SK-N-DZ (cell line): ENCODE measurements around the gene RBM22.

Experiments
- DNase-seq: peaks from one replicate; pipeline ENCODE4 v3.0.0-alpha.2; 2015; ENCODE audit warnings: low spot score

RBM22 gene

GRCh38 chr5:150653145-150653761 is 47.6 kb downstream of the RBM22 start:
- no peak for DNase-seq

GRCh38 chr5:150651924-150652671 is 48.8 kb downstream of the RBM22 start:
- DNase-seq: no peak

DNA sequence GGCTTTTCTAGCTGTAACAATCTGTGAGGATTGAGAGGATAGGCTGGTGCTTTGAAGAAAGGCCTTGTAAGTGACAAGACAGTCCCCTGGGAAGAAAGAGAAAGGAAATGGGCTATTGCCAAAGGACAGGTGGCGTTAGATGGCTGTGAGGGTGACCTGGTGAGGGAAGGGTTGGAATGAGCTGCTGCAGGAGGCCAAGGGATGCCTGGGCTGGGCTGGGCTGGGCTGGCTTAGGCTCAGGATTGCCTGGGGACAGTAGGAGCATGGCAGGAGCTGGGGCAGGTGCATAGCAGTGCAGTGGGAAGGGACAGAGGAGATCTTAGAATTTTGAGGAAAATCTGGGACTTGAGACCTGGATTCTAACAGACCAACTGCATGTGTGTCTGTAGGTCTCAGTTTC is 49.5 kb downstream of the RBM22 start:
- no peak for DNase-seq

DNA sequence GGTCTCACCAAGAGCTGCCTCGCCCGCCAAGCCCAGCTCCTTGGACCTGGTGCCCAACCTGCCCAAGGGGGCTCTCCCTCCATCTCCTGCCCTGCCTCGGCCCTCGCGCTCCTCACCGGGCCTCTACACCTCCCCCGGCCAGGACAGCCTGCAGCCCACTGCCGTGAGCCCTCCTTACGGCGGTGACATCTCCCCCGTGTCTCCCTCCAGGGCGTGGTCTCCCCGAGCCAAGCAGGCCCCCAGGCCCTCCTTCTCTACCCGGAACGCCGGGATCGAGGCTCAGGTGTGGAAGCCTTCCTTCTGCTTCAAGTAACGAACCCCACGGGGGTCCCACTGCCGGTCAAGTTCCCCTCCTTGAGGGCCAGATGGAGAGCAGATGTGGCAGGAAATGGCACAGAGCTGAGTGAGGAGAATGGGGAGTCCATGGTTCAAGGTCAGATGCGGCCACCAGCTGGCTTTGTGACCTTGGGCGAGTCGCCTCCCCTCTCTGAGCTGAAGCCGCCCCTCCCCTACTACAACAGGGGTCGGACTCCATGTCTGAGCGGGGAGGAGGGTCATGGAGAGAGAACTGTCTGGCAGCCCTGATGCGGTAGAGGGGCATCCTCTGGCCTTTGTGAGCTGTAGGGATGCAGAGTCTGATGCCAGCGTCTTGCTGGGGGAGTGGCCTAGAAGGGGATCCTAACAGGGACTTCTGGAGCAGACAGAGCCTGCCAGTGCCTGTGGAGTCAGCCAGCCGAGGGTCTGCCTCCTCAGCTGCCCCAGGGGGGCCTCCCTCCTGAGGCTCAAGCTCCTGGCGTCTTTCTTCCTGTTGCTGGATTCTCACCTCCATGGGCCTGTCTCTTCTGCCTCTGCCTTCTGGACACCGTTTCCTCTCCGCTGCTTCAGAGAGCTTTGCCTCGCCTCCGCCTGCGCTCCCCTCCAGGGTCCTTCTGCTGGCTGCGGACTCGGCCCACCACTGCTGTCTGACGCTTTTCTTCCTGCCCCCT is 50.5 kb downstream of the RBM22 start:
- DNase-seq: no peak

- no peak for DNase-seq
These were observed 51.5 kb downstream of the RBM22 start for GRCh38 chr5:150649108-150650020.

GRCh38 chr5:150648294-150649107 is 52.4 kb downstream of the RBM22 start:
- DNase-seq: no peak

- no peak for DNase-seq
These were observed 53.3 kb downstream of the RBM22 start for GRCh38 chr5:150647275-150648251.

DNA sequence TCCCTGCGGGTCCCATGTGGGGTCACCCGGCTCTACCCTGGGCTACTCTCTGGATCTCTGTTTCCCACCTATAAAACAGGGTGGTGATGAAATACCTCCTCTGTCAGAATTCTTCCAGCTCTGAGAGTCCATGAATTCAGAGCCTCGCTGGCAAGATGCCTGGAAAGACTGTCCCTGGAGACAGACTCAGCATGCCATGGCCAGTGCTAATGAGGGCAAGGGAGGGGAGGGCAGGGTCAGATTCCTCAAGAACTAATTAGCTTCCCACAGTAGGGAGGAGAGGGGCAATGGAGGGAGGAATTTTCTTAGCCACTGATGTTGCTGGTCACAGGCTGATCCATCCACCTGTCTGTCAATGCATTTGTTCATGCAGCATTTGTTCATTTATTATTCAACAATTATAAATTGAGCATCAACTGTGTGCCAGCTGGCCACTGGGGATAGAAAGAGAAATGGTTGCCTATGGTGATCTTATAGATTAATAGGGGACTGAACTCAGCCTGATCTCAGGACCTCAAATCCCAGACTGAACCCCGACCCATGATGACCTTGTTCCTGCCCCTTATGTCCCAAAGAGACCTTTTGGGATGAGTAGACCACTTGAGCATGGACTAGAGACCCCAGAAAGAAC is 55.7 kb downstream of the RBM22 start:
- no peak for DNase-seq

- DNase-seq: no peak
These were observed 56.3 kb downstream of the RBM22 start for GRCh38 chr5:150644514-150644913.

DNA sequence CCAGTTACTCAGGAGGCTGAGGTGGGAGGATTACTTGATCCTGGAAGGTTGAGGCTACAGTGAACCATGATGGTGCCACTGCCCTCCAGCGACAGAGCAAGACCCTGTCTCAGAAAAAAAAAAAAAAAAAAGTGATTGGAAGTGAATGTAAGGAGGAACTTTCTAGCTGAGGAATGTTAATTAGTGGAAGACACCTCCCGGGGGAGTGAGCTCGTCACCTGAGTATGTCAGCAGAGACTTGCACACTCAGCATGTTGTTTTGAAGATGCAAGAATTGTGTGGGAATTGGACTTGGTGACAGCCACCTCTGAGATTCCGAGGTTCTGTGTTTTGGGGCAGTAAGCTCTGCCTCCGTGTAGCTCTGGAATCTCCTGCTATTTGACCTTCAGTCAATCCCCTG is 56.8 kb downstream of the RBM22 start:
- no peak for DNase-seq

- DNase-seq: no peak
These were observed 57.7 kb downstream of the RBM22 start for GRCh38 chr5:150642991-150643710.

DNA sequence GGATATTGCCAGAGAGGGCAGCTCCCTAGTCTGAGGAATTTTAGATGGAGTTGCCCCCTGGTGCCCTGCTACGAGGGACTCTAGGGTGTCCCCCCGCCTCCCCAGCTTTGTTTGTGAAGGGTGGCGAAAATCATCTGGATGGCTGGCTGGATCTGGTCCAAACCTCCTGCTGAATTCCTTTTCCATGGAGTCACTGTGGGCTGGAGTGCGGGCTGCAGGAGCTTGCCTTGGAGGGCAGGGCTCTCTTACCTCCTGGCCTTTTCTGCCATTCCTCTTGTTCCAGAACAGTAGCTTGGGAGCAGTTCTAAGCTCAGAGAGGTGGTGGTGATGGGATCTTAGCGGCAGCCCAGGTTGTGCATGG is 58.3 kb downstream of the RBM22 start:
- DNase-seq: no peak

GRCh38 chr5:150641824-150642566 is 58.9 kb downstream of the RBM22 start:
- no peak for DNase-seq

DNA sequence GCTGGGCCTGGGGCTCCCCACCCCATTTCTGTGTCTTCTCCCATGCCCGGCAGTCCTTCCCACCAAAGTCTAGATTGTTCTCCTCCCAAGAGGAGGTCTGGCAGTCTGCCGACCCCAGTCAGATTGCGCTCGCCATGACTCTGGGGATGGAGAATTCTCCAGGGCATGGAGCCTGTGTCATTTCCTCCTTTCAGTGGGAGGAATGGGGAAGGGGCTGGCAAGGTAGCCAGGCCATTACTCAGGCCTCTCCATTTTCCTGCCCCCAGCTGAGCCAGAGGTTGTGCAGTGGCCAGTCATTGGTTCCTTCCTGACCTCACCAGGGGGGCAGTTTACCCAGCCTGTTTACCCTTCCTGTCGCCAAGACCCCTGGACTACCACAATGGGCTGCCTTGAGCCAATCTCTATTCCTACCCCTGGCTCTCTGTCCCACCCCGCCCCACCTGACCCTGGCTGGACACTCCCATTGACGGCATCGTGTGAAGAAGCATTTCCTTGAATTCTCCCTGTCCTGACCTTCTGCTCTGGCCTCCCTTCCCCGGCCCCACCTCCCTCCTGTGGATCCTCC is 59.8 kb downstream of the RBM22 start:
- DNase-seq: no peak
